HG02852 (cell line): Measurements from ENCODE around the gene RBBP8NL.

Experiments
- ATAC-seq: cut with Tn5 transposase; IDR thresholded peaks from one replicate; pipeline ENCODE4 v1.9.1; 2021; ENCODE audit warnings: mild to moderate bottlenecking, moderate library complexity; ENCODE audit not compliant: unreplicated experiment

The RBBP8NL gene

DNA sequence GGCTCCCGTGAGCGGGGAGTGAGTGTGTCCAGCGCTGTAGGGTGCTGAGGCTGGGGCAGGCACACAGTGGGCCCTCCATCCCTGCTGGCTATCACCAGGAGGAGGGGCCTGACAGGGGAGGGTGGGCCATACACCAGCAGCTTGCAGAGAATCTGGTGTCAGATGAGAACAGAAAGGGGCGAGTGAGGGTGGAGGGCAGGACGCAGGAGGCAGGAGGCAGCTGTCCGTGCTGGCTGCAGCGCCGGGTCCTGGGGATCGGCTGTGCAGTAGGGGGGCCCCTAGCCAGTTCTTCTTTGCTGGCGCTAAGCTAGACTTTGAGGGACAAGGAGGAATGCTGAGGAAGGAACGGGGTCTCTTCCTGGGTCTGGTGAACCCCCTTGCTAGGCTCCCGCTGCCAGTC lies 18.7 kb downstream of the RBBP8NL start:
- no peak for ATAC-seq

- ATAC-seq = no peak
Observed at GRCh38 chr20:62408055-62408454, 19.3 kb downstream of the RBBP8NL start.

GRCh38 chr20:62407221-62407992 lies 19.9 kb downstream of the RBBP8NL start, which contains the start of gene CABLES2:
TSS of gene CABLES2 (minus strand) at chr20:62407285. CDS start at chr20:62407276, 9 bp downstream.
- peak; percentile 86 for ATAC-seq

DNA sequence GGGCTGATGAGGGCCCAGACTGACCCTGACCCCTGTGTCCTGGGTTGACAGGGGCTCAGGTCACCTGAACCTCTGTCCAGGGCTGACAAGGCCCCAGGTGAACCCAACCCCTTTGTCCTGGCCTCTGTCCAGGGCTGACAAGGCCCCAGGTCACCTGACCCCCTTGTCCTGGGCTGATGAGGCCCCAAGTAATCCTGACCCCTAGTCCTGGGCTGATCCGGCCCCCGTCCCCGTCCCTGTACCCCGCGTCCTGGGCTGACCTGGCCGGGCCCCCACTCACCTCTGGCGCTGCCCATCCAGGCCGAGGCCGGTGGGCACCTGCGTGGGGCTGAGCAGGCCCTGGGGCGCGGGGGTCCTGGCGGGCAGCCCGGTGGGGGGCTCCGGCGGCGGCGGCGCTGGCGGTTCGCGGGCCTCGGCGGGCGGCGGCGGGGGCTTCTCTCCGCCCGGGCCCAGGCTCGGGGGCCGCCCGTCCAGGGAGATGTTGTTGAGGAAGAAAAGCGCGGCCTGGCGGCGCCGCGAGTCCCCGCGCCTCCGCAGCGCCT lies 20.6 kb downstream of the RBBP8NL start:
- no peak for ATAC-seq

DNA sequence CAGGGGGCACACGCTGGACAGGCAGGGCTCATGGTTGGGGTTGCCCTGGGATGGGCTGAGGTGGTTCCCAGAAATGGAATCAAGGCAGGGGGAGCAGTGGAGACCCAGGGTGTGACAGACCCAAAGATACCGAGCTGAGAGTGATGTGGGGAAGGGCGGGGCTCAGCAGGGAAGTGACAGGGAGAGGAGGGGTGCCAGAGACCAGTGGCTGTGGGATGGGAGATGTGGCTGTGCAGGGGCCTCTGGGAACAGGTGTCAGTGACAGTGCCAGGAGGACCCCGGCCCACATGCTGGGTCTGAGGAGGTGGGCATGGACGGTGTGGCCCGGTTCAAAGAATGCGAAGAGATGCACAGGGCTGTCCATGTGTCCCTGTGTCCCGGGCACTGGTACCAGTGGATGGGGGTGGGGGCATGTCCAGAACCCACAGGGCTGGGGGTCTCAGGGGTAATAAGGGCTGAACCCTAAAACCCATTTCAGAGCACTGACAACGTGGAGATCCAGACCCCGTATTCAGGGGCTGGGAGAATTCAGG lies 21.3 kb downstream of the RBBP8NL start:
- no peak for ATAC-seq

- ATAC-seq = no peak
Observed at GRCh38 chr20:62405108-62405980, 22.0 kb downstream of the RBBP8NL start.

DNA sequence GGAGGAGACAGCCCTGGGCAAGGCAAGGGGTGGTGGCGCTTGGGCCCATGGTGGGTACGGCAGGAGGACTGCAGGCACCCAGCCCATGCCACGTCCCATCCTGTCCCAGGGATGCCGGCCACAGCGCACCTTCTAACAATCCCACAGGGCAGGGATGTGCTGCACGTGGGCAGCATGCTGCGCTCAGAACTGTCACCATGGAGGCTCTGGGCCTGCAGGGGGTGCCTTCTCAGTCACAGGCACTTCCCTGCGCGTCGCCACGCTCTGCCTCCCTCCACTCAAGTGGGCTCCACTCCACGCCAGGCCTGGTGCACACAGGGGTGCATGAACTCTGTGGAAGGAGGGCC lies 22.6 kb downstream of the RBBP8NL start:
- no peak for ATAC-seq

GRCh38 chr20:62404112-62404665 lies 23.1 kb downstream of the RBBP8NL start:
- no peak for ATAC-seq

DNA sequence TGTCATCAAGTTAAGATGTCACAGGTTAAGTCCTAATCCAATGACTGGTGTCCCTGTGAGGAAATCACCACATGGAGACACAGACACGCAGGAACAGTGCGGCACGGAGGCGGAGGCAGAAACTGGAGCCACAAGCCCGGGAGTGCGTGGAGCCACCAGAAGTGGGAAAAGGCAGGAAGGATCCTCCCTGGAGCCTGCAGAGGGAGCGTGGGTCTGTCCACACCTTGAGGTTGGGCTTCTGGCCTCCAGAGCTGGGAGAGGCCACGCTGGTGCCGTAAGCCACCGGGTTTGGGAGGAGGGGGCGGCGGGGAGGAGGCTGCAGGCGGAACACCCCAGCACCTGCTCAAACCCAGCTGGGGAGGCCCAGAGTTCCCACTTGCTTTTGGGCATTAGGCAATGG lies 24.0 kb downstream of the RBBP8NL start:
- no peak for ATAC-seq

DNA sequence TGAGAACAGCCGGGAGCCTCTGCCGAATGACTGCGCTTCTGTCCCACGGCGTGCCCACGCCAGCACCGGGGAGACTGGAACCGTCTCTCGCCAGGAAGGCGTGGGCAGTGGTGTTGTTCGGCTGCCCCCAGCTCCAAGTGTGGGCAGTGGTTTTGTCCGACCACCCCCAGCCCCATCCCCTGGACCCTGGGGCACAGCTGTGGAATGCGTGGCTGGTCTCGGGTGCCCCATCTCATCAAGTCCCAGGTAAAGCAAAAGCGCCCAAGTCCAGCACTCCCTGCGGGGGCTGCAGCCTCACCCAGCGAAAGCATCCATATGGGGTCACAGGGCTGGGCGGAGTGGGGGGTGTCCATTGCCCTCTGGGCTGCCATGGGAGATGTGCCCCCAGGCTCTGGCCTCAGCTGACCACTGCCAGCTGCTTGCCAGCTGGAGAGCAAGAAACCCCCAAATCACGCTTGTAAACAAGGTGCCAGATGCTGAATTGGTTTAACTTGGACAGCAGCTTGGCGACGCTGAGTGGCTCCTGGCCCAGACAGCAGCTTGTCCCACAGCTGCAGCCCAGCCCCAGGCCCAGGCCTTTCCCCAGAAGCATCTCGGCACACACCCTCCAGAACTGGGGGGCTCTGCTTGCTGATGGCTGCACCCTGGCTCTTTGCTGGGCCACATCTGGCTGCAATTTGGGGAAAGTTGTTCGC lies 24.7 kb downstream of the RBBP8NL start:
- ATAC-seq = no peak

GRCh38 chr20:62401331-62401779 lies 26.0 kb downstream of the RBBP8NL start:
- no peak for ATAC-seq

- ATAC-seq = no peak
Observed at GRCh38 chr20:62400541-62400940, 26.8 kb downstream of the RBBP8NL start.

DNA sequence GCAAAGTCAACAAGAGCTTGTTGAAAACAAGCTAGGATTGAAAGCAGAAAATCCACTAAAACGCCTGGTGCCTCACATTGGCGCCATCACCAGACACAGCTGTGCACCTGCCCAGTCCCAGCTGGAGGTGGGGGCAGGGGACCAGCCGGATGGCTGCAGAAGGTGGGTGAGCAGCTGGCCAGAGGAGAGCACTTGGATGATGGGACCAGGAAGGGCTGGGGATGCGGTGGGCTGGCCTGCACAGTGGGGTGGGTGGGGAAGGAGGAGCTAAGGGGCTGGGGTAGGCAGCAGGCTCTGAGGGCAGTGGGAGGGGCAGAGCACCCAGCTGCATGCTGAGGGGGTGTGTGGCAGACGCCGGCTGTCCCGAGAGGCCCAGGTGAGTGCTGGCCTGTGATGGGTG lies 27.3 kb downstream of the RBBP8NL start:
- ATAC-seq = no peak

DNA sequence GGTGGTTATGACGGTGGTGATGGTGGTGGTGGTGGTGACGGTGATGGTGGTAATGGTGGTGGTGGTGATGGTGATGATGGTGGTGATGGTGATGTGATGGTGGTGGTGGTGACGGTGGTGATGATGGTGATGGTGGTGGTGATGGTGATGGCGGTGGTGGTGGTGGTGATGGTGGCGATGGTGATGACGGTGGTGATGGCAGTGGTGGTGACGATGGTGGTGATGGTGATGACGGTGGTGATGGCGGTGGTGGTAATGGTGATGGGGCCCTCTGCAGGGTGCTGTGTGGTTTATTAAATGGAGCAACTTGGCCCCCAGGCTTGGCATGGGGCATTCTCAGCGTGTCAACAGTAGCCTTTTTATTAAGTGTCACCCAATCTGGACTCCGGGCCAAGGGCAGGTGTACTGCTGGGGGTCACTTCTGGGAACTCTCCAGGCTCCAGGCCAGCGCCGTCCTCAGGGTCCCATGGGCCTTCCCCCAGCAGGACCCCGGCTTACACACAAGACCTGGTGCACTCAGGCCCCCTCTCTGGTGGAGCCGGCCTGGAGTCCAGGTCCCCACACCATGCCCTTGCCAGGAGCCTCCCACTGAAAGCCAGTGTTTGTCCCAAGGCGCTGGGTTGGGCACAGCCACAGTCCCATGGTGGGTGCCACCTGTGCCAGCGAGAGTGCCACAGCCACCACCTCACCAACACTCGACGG lies 29.1 kb downstream of the RBBP8NL start:
- no peak for ATAC-seq

GRCh38 chr20:62396367-62397239 lies 30.7 kb downstream of the RBBP8NL start:
- ATAC-seq = no peak

- ATAC-seq = no peak
Observed at GRCh38 chr20:62395311-62396242, 31.8 kb downstream of the RBBP8NL start.

GRCh38 chr20:62394248-62395245 lies 32.8 kb downstream of the RBBP8NL start:
- no peak for ATAC-seq
